ENCODE results near the gene KDM3B. TPM values are rescaled to one million over a fixed set of nuclear protein-coding genes. Genes with fewer than 3 reads are reported as not detected.
A peak's percentile ranks its signal among the peaks of the same experiment; 100 is the strongest.

KDM3B gene
- total and polyA plus RNA-seq, 9 of the 15 experiments (the other 6 are each of a cell fraction or from before 2014, with no cell fraction given): 13.8 to 62.8 (median 41.9) TPM

- TF ChIP-seq, protein P1, sequence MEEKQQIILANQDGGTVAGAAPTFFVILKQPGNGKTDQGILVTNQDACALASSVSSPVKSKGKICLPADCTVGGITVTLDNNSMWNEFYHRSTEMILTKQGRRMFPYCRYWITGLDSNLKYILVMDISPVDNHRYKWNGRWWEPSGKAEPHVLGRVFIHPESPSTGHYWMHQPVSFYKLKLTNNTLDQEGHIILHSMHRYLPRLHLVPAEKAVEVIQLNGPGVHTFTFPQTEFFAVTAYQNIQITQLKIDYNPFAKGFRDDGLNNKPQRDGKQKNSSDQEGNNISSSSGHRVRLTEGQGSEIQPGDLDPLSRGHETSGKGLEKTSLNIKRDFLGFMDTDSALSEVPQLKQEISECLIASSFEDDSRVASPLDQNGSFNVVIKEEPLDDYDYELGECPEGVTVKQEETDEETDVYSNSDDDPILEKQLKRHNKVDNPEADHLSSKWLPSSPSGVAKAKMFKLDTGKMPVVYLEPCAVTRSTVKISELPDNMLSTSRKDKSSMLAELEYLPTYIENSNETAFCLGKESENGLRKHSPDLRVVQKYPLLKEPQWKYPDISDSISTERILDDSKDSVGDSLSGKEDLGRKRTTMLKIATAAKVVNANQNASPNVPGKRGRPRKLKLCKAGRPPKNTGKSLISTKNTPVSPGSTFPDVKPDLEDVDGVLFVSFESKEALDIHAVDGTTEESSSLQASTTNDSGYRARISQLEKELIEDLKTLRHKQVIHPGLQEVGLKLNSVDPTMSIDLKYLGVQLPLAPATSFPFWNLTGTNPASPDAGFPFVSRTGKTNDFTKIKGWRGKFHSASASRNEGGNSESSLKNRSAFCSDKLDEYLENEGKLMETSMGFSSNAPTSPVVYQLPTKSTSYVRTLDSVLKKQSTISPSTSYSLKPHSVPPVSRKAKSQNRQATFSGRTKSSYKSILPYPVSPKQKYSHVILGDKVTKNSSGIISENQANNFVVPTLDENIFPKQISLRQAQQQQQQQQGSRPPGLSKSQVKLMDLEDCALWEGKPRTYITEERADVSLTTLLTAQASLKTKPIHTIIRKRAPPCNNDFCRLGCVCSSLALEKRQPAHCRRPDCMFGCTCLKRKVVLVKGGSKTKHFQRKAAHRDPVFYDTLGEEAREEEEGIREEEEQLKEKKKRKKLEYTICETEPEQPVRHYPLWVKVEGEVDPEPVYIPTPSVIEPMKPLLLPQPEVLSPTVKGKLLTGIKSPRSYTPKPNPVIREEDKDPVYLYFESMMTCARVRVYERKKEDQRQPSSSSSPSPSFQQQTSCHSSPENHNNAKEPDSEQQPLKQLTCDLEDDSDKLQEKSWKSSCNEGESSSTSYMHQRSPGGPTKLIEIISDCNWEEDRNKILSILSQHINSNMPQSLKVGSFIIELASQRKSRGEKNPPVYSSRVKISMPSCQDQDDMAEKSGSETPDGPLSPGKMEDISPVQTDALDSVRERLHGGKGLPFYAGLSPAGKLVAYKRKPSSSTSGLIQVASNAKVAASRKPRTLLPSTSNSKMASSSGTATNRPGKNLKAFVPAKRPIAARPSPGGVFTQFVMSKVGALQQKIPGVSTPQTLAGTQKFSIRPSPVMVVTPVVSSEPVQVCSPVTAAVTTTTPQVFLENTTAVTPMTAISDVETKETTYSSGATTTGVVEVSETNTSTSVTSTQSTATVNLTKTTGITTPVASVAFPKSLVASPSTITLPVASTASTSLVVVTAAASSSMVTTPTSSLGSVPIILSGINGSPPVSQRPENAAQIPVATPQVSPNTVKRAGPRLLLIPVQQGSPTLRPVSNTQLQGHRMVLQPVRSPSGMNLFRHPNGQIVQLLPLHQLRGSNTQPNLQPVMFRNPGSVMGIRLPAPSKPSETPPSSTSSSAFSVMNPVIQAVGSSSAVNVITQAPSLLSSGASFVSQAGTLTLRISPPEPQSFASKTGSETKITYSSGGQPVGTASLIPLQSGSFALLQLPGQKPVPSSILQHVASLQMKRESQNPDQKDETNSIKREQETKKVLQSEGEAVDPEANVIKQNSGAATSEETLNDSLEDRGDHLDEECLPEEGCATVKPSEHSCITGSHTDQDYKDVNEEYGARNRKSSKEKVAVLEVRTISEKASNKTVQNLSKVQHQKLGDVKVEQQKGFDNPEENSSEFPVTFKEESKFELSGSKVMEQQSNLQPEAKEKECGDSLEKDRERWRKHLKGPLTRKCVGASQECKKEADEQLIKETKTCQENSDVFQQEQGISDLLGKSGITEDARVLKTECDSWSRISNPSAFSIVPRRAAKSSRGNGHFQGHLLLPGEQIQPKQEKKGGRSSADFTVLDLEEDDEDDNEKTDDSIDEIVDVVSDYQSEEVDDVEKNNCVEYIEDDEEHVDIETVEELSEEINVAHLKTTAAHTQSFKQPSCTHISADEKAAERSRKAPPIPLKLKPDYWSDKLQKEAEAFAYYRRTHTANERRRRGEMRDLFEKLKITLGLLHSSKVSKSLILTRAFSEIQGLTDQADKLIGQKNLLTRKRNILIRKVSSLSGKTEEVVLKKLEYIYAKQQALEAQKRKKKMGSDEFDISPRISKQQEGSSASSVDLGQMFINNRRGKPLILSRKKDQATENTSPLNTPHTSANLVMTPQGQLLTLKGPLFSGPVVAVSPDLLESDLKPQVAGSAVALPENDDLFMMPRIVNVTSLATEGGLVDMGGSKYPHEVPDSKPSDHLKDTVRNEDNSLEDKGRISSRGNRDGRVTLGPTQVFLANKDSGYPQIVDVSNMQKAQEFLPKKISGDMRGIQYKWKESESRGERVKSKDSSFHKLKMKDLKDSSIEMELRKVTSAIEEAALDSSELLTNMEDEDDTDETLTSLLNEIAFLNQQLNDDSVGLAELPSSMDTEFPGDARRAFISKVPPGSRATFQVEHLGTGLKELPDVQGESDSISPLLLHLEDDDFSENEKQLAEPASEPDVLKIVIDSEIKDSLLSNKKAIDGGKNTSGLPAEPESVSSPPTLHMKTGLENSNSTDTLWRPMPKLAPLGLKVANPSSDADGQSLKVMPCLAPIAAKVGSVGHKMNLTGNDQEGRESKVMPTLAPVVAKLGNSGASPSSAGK (IDR thresholded peaks at IDR 0.05): peak; percentile 19; the same call in 1 of the 2 replicates
- TF ChIP-seq SIN3A (IDR thresholded peaks at IDR 0.05; ENCODE audit: borderline replicate concordance in 2 of 2, control insufficient read depth in 1 of 2, low read depth in 2 of 2, low read length in 2 of 2) (peak in 1 of 2 experiments; percentile 95; a peak in 2 of 4 replicates), TFAP4 (CRISPR knock-in tag; IDR thresholded peaks at IDR 0.05; ENCODE audit: borderline replicate concordance) (peak; percentile 77), TEAD4 (IDR thresholded peaks at IDR 0.05; ENCODE audit: low read length) (peak; percentile 41), TEAD4 (CRISPR knock-in tag; IDR thresholded peaks at IDR 0.05; ENCODE audit: borderline replicate concordance) (no peak), STAG1 (CRISPR knock-in tag; IDR thresholded peaks at IDR 0.05; ENCODE audit: borderline replicate concordance) (no peak), ZNF3 (CRISPR knock-in tag; IDR thresholded peaks at IDR 0.05) (no peak), SMARCB1 (IDR thresholded peaks at IDR 0.05; ENCODE audit: insufficient read length, low read depth) (no peak), ZNF282 (CRISPR knock-in tag; IDR thresholded peaks at IDR 0.05) (0 out of 2 replicates have a peak, but pooled peaks have one; percentile 2), ETV1 (tag; conservative IDR thresholded peaks at IDR 0.05; ENCODE audit: low read depth) (no peak), ZNF41 (CRISPR knock-in tag; conservative IDR thresholded peaks at IDR 0.05) (no peak)
- TF ChIP-seq, protein P2, sequence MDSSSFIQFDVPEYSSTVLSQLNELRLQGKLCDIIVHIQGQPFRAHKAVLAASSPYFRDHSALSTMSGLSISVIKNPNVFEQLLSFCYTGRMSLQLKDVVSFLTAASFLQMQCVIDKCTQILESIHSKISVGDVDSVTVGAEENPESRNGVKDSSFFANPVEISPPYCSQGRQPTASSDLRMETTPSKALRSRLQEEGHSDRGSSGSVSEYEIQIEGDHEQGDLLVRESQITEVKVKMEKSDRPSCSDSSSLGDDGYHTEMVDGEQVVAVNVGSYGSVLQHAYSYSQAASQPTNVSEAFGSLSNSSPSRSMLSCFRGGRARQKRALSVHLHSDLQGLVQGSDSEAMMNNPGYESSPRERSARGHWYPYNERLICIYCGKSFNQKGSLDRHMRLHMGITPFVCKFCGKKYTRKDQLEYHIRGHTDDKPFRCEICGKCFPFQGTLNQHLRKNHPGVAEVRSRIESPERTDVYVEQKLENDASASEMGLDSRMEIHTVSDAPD (CRISPR knock-in tag; IDR thresholded peaks at IDR 0.05): peak; percentile 64; the same call in 1 of the 2 replicates
These were observed 117.2 kb downstream of the KDM3B start (continued) for GRCh38 chr5:138469540-138470321.
